GM10266 (cell line): ENCODE results near the gene SETD4.

Experiments used
- DNase-seq: peaks from one replicate; pipeline ENCODE4 v3.0.0; 2012; ENCODE audit errors: extremely low spot score
- CTCF ChIP-seq: IDR thresholded peaks from 2 replicates; pipeline ENCODE4 v1.5.1; 2012; ENCODE audit warnings: mild to moderate bottlenecking, low read depth; ENCODE audit not compliant: control insufficient read depth, insufficient read depth; ENCODE audit errors: missing control alignments

Gene SETD4

GRCh38 chr21:36023092-36023480, 37.2 kb downstream of the SETD4 start:
- DNase-seq: no peak
- TF ChIP-seq CTCF: no peak

- DNase-seq: no peak
- no peak for TF ChIP-seq CTCF
Measured at GRCh38 chr21:36022427-36023091, 37.8 kb downstream of the SETD4 start.

- no peak for DNase-seq
- no peak for TF ChIP-seq CTCF
Measured at GRCh38 chr21:36021251-36021837, 39.0 kb downstream of the SETD4 start.

GRCh38 chr21:36015045-36015444, 45.3 kb downstream of the SETD4 start:
- no peak for DNase-seq
- TF ChIP-seq CTCF: no peak

DNA sequence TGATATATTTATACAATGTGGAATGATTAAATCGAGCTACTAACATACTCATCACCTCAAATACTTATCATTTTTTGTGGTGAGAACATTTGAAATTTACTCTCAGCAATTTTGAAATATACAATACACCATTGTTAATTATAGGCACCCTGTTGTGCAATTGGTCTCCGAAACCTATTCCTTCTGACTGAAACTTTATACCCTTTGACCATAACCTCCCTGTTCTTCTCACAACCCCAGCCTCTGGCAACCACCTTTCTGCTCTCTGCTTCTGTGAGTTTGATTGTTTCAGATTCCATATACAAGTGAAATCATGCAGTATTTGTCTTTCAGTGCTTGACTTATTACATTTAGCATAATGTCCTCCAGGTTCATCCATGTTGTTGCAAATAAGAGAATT, 49.5 kb downstream of the SETD4 start:
- no peak for DNase-seq
- no peak for TF ChIP-seq CTCF

DNA sequence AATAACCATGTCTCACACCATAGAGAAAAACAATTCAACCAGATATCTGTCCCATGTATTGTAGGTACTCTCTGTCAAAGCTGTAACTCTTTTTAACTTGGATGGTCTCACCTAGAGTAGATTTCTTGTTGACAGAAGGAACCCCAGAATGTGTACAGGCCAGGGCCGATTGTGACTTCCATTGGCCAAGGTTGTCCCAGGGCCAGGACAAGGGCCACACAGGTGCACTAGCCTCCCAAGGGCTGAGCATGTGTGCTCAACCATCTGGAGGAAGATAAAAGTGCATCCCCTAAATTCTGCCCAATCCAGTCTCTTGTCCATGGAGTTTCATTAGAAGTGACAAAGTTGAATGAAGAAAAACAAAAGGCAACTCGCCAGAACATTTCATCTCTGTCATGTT, 51.8 kb downstream of the SETD4 start:
- no peak for DNase-seq
- TF ChIP-seq CTCF: no peak

DNA sequence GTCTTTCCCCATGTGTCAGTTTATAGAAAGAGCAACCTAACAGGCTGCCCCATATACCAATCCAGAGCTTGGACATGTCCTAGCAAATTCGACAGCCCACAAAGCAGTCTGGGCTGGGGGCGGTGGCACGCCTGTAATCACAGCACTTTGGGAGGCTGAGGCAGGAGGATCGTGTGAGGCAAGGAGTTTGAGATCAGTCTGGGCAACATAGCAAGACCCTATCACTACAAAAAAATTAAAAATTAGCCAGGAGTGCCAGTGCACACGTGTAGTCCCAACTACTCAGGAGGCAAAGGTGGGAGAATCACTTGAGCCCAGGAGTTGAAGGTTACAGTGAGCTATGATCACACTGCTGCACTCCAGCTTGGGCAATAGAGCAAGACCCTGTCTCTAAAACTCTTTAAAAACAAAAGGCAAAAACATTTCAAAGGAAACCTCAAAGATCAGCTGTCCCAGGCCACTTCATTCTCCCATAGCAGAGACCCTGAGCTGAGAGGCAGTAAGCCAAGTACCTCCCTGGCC, 54.4 kb downstream of the SETD4 start:
- TF ChIP-seq CTCF: no peak
- DNase-seq: no peak
